ENCODE measurements around the gene RELN.

Gene RELN

GRCh38 chr7:104010052-104010909 lies 20.8 kb upstream of the RELN start:
- no peak for TF ChIP-seq CTCF (IDR thresholded peaks at IDR 0.05; ENCODE audit: insufficient read depth, low read depth, low read length, missing control alignments)
- no peak for DNase-seq (ENCODE audit: low read depth)
- H3K4me3 ChIP-seq (ENCODE audit: low read length): no peak overlapping the region

- TF ChIP-seq CTCF (IDR thresholded peaks at IDR 0.05; ENCODE audit: insufficient read depth, low read depth, low read length, missing control alignments): no peak
- H3K4me3 ChIP-seq (ENCODE audit: low read length): no peak overlapping the region
- DNase-seq (ENCODE audit: low read depth): no peak
Observed at GRCh38 chr7:104008107-104008506, 18.6 kb upstream of the RELN start.

- no peak for DNase-seq (ENCODE audit: low read depth)
- H3K4me3 ChIP-seq (ENCODE audit: low read length): no peak overlapping the region
- no peak for TF ChIP-seq CTCF (IDR thresholded peaks at IDR 0.05; ENCODE audit: insufficient read depth, low read depth, low read length, missing control alignments)
Observed at GRCh38 chr7:104007614-104008013, 18.2 kb upstream of the RELN start.

GRCh38 chr7:104005197-104005596 lies 15.7 kb upstream of the RELN start:
- no peak for TF ChIP-seq CTCF (IDR thresholded peaks at IDR 0.05; ENCODE audit: insufficient read depth, low read depth, low read length, missing control alignments)
- DNase-seq (ENCODE audit: low read depth): peak; percentile 3

GRCh38 chr7:103996639-103997038 lies 7.2 kb upstream of the RELN start:
- no peak overlapping the region for H3K4me3 ChIP-seq (ENCODE audit: low read length)
- DNase-seq (ENCODE audit: low read depth): no peak
- TF ChIP-seq CTCF (IDR thresholded peaks at IDR 0.05; ENCODE audit: insufficient read depth, low read depth, low read length, missing control alignments): no peak

More at GRCh38 chr7:104005197-104005596, 15.7 kb upstream of the RELN start:
- no peak overlapping the region for H3K4me3 ChIP-seq (ENCODE audit: low read length)

- TF ChIP-seq CTCF (IDR thresholded peaks at IDR 0.05; ENCODE audit: insufficient read depth, low read depth, low read length, missing control alignments): no peak
- no peak overlapping the region for H3K4me3 ChIP-seq (ENCODE audit: low read length)
- no peak for DNase-seq (ENCODE audit: low read depth)
Observed at GRCh38 chr7:103996017-103996551, 6.6 kb upstream of the RELN start.

Measured in epithelial cell of esophagus (primary cell).